NOMO-1 (cell line): ENCODE measurements around the gene GRIA4.

Experiments used
- DNase-seq, 2 experiments: peaks; one replicate each; lab custom pipeline; 2025; ENCODE audit not compliant: unreplicated experiment in 2 of 2; lab: John Stamatoyannopoulos, UW

GRIA4 gene

GRCh38 chr11:105636496-105636895 lies 26.6 kb downstream of the GRIA4 start:
- no peak for DNase-seq

- DNase-seq: no peak
Measured at GRCh38 chr11:105639527-105639926, 29.7 kb downstream of the GRIA4 start.

GRCh38 chr11:105641433-105641832 lies 31.6 kb downstream of the GRIA4 start:
- DNase-seq: no peak

GRCh38 chr11:105642870-105643269 lies 33.0 kb downstream of the GRIA4 start:
- DNase-seq: no peak

GRCh38 chr11:105644839-105645573 lies 35.1 kb downstream of the GRIA4 start:
- DNase-seq: no peak

GRCh38 chr11:105647780-105648179 lies 37.9 kb downstream of the GRIA4 start:
- no peak for DNase-seq

- DNase-seq: no peak
Measured at GRCh38 chr11:105648762-105649161, 38.9 kb downstream of the GRIA4 start.

- DNase-seq: no peak
Measured at GRCh38 chr11:105665281-105665680, 55.4 kb downstream of the GRIA4 start.

GRCh38 chr11:105667441-105667840 lies 57.6 kb downstream of the GRIA4 start:
- no peak for DNase-seq

- no peak for DNase-seq
Measured at GRCh38 chr11:105670811-105671210, 60.9 kb downstream of the GRIA4 start.

GRCh38 chr11:105673089-105673488 lies 63.2 kb downstream of the GRIA4 start:
- DNase-seq: no peak

GRCh38 chr11:105689631-105690030 lies 79.8 kb downstream of the GRIA4 start:
- no peak for DNase-seq

GRCh38 chr11:105690467-105690866 lies 80.6 kb downstream of the GRIA4 start:
- DNase-seq: no peak

- no peak for DNase-seq
Measured at GRCh38 chr11:105693075-105693759, 83.3 kb downstream of the GRIA4 start.

- DNase-seq: no peak
Measured at GRCh38 chr11:105696000-105696399, 86.1 kb downstream of the GRIA4 start.

GRCh38 chr11:105697291-105697690 lies 87.4 kb downstream of the GRIA4 start:
- DNase-seq: no peak

- DNase-seq: no peak
Measured at GRCh38 chr11:105699203-105699602, 89.3 kb downstream of the GRIA4 start.

GRCh38 chr11:105700271-105700670 lies 90.4 kb downstream of the GRIA4 start:
- no peak for DNase-seq

GRCh38 chr11:105701098-105701497 lies 91.2 kb downstream of the GRIA4 start:
- no peak for DNase-seq

GRCh38 chr11:105705786-105706530 lies 96.1 kb downstream of the GRIA4 start:
- no peak for DNase-seq

- DNase-seq: no peak
Measured at GRCh38 chr11:105713106-105713505, 103.2 kb downstream of the GRIA4 start.

- DNase-seq: no peak
Measured at GRCh38 chr11:105713696-105714095, 103.8 kb downstream of the GRIA4 start.
